DMS114 treated with DMSO at 0.1 percent for 48 hours (cell line): ENCODE measurements around the gene ALB.

Experiments used
- DNase-seq: peaks from one replicate; lab custom pipeline; 2025; ENCODE audit not compliant: unreplicated experiment; lab: John Stamatoyannopoulos, UW

ALB gene

DNA sequence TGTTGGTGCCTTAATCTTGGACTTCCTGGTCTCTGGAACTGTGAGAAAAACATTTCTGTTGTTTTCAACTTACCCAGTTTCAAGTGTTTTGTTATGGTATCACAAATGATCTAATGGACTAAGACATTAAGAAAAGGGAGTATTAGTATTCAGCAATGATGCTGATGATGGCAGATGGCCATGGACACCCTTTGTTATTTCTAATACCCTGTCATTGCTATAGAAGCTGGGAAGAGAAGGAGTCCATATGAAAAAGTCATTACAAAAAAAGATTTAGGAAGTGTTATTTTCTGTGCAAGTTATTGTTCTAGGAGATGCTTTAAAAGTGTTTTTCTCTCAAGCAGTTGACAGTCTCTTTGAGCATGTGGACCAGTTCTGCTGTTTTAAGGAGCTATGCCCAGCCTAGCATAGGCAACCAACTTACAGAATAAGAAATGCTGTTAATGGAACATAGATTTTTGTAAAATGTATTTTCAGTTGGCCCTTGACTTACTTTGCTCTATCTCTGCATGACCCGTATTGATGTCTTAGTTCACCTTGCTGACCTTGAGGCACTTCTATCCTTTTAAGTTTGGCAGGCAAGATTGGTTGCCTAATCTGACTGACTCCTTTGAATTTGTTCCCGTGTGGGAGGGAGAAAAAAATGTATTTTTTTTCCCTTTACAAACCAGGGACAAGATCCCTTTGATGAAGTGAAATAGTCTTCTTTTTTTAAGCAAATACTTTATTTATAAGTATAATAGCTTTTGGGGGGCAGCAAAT, 25.9 kb downstream of the ALB start:
- no peak for DNase-seq

DNA sequence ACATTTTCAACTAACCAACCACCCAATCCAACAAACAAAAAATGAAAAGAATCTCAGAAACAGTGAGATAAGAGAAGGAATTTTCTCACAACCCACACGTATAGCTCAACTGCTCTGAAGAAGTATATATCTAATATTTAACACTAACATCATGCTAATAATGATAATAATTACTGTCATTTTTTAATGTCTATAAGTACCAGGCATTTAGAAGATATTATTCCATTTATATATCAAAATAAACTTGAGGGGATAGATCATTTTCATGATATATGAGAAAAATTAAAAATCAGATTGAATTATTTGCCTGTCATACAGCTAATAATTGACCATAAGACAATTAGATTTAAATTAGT, 27.7 kb downstream of the ALB start:
- DNase-seq: no peak

DNA sequence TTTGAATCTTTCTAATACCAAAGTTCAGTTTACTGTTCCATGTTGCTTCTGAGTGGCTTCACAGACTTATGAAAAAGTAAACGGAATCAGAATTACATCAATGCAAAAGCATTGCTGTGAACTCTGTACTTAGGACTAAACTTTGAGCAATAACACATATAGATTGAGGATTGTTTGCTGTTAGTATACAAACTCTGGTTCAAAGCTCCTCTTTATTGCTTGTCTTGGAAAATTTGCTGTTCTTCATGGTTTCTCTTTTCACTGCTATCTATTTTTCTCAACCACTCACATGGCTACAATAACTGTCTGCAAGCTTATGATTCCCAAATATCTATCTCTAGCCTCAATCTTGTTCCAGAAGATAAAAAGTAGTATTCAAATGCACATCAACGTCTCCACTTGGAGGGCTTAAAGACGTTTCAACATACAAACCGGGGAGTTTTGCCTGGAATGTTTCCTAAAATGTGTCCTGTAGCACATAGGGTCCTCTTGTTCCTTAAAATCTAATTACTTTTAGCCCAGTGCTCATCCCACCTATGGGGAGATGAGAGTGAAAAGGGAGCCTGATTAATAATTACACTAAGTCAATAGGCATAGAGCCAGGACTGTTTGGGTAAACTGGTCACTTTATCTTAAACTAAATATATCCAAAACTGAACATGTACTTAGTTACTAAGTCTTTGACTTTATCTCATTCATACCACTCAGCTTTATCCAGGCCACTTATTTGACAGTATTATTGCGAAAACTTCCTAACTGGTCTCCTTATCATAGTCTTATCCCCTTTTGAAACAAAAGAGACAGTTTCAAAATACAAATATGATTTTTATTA, 28.3 kb downstream of the ALB start:
- no peak for DNase-seq

DNA sequence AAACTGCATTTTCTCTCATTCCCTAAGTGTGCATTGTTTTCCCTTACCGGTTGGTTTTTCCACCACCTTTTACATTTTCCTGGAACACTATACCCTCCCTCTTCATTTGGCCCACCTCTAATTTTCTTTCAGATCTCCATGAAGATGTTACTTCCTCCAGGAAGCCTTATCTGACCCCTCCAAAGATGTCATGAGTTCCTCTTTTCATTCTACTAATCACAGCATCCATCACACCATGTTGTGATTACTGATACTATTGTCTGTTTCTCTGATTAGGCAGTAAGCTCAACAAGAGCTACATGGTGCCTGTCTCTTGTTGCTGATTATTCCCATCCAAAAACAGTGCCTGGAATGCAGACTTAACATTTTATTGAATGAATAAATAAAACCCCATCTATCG, 29.1 kb downstream of the ALB start:
- no peak for DNase-seq

DNA sequence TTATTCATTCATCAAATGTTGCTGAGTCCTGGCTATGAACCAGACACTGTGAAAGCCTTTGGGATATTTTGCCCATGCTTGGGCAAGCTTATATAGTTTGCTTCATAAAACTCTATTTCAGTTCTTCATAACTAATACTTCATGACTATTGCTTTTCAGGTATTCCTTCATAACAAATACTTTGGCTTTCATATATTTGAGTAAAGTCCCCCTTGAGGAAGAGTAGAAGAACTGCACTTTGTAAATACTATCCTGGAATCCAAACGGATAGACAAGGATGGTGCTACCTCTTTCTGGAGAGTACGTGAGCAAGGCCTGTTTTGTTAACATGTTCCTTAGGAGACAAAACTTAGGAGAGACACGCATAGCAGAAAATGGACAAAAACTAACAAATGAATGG, 30.2 kb downstream of the ALB start:
- DNase-seq: no peak

DNA sequence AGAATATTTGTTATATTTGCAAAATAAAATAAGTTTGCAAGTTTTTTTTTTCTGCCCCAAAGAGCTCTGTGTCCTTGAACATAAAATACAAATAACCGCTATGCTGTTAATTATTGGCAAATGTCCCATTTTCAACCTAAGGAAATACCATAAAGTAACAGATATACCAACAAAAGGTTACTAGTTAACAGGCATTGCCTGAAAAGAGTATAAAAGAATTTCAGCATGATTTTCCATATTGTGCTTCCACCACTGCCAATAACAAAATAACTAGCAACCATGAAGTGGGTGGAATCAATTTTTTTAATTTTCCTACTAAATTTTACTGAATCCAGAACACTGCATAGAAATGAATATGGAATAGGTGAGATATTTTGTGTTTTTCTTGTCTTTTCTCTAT, 31.9 kb downstream of the ALB start, which contains the start of gene AFP:
Gene AFP (plus strand): TSS at position 238 of the 400 bp plus-strand sequence. CDS start 42 bp downstream, at position 280.
- DNase-seq: no peak

DNA sequence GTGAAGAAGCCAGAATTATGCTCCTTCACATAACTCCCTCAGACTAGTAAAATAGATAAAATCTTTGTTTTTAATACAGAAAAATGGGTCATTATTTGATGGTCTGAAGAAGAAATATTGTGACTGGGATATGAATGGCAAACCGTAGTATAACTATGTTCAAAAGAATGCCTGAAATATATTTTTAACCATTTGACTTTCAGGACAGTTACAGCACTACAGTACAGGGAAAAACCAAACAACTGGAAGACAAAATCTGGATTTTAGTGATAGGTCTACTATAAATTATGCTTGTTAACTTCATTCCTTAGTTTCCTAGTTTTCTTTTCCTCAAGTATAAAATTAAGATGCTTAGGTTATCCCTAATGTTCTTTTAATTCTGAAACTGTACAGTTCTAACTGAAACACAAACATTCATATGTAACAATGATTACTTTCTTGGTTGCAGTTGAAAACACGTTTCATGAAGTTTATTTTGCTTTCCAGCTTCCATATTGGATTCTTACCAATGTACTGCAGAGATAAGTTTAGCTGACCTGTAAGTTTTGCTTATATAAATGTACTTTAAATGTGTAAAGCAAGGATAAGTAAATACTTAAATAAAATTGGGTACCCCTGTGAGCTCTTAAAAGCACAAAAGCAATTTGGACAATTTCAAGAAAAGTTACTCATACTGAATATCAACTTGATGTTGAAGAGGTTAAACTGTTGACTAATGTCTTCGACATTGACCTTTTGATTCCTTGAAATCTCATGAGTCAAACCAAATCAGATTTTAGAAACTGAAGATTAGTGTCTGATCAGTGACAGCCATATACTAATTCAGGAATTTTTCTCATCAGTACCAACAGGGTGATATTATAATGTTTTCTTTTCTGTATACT, 32.8 kb downstream of the ALB start:
- no peak for DNase-seq

DNA sequence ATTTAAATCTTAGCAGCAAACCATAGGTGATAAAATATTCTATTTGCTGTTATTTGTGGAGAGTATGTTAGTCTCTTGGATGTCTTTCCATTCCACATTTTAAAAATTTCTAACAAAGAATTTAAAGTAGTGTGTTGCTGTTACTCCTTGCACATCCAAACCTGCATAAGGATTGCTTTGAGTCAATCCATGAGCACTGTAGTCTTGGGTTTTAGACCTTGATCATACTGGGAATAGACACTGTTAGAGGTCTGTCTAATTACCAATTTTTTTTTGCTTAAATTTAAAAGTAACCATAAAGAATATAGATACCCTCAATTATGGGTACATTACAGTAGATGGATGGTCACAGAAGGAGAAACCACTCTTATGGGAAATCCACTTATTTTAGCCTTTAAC, 33.5 kb downstream of the ALB start:
- DNase-seq: no peak

DNA sequence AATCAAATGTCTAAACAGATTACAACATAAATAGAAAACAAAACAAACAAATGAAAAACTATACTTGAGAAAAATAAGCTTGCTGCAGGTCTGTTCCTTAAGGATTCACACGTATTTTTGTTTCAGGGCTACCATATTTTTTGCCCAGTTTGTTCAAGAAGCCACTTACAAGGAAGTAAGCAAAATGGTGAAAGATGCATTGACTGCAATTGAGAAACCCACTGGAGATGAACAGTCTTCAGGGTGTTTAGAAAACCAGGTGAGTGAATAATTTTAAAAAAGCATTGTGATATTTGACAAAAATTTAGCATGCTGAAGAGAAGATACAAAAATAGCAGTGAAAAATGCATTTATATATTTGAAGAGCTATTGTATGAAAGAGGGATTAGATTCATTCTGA, 34.0 kb downstream of the ALB start:
- DNase-seq: no peak

DNA sequence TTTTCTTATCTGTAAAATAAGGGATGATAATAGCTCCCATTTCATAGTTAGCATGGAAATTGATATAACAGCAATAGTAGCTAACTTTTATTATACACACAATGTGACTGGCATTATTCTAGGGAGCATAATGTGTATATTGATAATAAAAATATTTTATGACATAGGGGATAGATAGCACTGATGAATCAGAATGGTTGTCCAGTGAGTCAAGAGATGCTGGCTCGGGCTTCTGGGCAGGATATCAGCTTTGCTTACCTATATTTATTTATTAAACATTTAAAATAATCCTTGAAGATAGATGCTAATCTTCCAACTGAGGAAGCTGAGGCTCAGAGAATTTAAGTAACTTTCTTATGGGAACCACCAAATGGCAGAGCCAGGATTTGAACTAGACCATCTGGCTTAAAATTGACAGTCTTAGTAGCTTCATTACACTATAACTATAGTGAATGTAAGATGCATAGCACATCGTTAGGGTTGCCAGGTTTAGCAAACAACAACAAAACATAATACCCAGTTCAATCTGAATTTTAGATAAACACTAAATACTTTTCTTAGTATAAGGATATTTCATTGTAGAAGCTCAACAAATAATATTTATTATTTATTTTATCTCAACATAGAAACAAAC, 34.6 kb downstream of the ALB start:
- no peak for DNase-seq

DNA sequence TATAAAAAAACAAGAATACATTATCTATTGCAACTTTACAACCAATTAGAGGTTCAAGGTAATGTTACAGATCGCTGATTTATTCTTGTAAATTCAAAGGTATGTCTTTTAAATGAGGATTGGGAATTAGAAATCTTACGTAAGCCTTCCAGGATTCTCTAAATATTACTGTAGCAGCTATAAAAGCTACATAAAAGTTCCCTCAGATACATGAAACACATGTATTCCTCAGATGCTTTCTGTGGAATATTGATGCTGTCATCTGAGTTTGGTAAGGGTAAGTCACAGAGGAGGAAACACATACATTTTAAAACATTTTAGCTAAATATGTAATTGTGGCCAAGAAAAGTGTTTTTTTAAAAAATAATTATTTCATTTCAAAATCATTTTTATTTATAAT, 35.4 kb downstream of the ALB start:
- DNase-seq: no peak

DNA sequence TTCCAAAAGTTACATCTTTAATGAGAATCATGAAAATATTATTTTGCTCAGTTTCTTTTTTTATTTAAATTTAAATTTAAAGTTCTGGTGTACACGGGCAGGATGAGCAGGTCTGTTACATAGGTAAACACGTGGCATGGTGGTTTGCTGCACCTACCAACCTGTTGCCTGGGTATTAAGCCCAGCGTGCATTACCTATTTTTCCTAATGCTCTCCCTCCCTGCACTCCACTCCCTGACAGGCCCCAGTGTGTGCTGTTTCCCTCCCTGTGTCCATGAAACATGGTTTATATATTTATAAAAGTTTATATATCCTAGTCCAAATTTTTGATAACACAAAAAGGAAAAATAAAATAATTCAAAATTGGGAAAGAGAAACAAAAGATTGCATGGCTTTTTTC, 35.9 kb downstream of the ALB start:
- DNase-seq: no peak

DNA sequence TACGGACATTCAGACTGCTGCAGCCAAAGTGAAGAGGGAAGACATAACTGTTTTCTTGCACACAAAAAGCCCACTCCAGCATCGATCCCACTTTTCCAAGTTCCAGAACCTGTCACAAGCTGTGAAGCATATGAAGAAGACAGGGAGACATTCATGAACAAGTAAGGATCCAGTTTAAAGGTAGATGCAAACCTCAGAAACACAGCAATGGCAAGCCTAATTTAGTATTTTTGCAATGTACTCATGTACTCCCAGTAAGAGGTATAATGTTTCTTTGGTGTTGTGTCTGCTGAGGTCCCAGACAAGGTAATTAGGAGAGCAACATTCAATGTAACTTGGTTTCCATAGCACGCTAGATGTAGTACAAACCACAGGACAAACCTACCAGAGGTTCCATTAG, 36.6 kb downstream of the ALB start:
- DNase-seq: no peak

DNA sequence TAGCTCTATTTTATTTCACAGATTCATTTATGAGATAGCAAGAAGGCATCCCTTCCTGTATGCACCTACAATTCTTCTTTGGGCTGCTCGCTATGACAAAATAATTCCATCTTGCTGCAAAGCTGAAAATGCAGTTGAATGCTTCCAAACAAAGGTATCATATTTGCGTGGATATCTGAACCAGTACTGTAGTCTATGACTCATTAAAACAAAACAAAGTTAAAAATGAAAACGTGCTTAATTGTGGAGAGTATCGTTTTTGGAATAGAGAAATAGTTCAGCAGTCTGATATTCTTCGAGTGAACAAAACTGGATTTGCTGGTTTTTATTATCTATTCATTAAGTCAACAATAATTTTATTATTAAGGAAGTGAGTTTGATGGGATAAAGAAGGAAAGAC, 38.2 kb downstream of the ALB start:
- DNase-seq: no peak

DNA sequence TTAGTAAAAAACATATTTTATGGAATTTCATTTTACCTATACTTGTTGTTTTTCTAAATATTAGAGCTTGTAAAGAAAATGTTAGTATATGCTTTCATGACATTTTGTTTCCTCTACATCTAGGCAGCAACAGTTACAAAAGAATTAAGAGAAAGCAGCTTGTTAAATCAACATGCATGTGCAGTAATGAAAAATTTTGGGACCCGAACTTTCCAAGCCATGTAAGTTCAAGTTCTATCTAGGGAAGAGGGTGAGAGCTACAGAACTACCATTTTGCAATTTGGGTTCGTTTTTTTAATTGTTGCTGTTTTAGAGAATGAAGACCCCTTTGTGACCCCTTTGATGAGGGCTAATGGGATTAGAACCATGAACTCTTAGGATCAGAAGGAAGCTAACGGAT, 39.1 kb downstream of the ALB start:
- DNase-seq: no peak

DNA sequence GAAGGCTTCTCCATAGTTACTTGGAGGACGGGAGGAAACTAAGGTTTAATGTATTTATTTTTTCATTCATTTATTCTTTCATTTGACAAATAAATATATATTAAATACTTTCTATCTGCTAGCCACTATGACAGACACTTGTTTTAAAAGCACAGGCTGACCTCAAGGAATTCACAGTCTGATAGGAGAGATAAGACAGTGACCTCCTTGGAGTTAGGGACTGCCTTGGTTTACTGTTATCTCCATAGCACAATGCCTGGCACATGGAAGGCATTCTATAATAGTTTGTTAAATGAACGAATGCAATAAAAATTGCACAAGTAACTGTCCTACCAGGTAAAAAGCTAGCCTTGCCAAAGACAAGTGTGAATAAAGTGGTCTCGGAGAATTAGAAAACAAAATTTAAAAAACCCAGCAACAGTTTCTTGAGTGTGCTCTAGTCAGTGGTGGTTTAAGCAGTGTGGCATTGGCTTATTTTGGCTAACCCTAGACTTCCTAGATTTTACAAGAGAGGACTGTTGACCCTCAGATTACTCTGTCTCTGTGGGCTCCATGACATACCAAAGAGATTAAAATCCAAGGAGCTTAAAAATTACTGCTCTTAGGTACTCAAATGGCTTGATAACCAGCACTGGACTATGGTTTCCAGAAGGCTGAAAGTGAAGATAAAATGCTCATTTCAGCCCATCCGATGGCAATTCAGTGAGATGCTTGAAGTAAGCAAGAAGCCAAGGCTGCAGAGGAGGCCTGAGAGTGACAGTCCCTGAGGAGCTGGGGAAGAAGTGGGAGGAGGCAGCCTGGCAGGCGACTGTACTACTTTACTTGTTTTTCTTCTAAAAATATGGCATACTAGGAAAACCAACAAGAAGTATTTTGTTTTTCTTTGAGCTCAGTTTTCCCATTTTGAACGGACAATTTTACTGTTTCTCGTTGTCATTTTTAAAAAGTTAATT, 41.6 kb downstream of the ALB start:
- no peak for DNase-seq

DNA sequence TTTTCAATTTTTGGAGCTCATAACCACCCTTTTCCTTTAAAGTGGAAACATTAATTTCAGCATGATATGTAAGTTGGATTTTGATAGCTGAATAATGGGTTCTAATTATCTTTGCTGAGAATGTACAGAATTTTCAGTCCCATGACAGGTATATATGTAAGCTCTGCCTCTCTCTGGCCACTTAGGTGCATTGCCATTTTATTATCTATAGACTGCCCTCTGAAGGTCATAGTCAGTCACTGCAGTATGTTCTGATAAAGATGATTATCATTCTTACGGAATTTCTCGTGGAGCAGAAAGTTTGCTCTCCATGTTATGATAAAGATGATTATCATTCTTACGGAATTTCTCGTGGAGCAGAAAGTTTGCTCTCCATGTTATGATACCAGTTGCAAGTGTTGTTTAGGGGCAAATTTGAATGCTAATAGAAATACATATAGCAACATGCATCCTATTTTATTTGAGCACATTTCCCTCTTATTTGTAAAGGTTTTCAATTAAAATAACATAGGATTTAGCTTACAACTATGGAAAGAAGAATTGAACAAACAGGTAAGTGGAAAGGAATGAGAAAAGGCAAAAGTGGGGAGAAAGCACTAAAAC, 42.4 kb downstream of the ALB start:
- peak; percentile 42 for DNase-seq

DNA sequence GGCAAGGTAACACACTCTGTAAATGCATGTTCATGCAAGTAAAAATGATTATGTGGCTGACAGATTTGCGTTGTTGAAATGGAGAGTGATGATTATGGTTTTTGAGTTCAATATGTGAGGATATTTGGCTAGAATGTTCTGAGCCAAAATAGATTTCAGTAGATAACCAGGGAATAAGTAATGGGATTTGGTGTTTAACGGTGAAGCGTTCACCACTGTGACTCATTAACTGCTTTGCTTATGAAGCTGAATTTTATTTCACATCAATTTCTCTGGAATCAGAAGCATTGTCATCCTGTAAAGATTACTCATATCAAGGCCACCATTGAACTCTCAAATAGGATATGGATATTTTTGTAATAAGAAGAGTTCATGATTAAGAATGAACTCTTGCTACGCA, 43.6 kb downstream of the ALB start:
- DNase-seq: no peak

DNA sequence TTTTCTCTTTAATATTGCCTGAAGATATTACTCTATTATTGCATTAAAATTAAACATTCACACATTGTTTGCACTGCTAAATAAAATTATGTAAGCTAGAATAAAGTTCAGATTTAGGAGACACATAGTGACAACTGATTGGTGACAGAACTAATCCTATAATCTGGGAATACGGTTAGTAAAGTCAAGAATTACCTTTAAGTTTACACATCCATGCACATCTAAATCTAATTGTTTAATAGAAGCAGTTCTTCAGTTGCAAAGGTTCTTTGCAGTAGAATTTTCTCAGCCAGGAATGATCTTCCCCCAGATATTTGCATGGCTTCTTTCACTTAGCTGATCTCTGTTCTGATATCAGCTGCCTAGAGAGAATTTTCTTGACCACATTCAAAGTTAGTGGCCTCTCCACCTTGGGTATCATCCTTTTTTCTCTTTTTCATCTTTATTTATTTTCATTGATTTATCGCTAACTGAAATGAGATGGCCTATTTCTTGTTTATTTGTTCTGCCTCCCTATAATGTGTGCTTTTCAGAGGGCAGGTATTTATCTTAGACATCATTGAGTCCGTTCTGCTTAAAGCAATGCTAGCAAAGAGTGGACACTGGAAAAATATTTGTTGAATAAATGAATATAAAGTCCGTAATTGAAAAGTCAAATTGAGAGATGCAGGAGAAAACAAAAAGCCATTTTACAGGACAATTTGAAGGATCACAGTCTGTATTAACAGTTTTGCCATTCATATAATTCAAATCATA, 44.5 kb downstream of the ALB start:
- no peak for DNase-seq
